ENCODE measurements around the gene DHX58. TPM values are rescaled to one million over a fixed set of nuclear protein-coding genes. Genes with fewer than 3 reads are reported as not detected.

Gene DHX58
- total RNA-seq, 1 experiment from 2014 or later: 0.79 TPM

GRCh38 chr17:42053731-42054500, 58.6 kb downstream of the DHX58 start:
- Mint-ChIP-seq H3K9me3 (ENCODE audit: unreplicated experiment) (no peaks in the 10 kb centered on the region), H3K4me3 (ENCODE audit: unreplicated experiment) (no peak overlapping the region), H3K36me3 (ENCODE audit: insufficient read depth, unreplicated experiment) (no peaks in the 10 kb centered on the region), H3K27ac (ENCODE audit: unreplicated experiment) (no peak overlapping the region), H3K4me1 (ENCODE audit: low read depth, unreplicated experiment) (peaks cover 21% of the 10 kb centered on the region), H3K27me3 (ENCODE audit: insufficient read depth, unreplicated experiment) (no peaks in the 10 kb centered on the region)
- BruUV-seq (replicated peaks): no TSS peak
- POLR2A ChIA-PET: no interaction called here
- Histone ChIP-seq H3K36me3 (ENCODE audit: control insufficient read depth, insufficient read depth, low read length) (no peaks in the 10 kb centered on the region), H3K9me3 (no peaks in the 10 kb centered on the region), H3K4me3 (ENCODE audit: low read depth, low read length) (no peak overlapping the region), H3K27me3 (replicated peaks; ENCODE audit: control insufficient read depth, insufficient read depth, low read length) (no peaks in the 10 kb centered on the region), H3K4me1 (peaks cover 16% of the 10 kb centered on the region)
- TF ChIP-seq, protein P1, sequence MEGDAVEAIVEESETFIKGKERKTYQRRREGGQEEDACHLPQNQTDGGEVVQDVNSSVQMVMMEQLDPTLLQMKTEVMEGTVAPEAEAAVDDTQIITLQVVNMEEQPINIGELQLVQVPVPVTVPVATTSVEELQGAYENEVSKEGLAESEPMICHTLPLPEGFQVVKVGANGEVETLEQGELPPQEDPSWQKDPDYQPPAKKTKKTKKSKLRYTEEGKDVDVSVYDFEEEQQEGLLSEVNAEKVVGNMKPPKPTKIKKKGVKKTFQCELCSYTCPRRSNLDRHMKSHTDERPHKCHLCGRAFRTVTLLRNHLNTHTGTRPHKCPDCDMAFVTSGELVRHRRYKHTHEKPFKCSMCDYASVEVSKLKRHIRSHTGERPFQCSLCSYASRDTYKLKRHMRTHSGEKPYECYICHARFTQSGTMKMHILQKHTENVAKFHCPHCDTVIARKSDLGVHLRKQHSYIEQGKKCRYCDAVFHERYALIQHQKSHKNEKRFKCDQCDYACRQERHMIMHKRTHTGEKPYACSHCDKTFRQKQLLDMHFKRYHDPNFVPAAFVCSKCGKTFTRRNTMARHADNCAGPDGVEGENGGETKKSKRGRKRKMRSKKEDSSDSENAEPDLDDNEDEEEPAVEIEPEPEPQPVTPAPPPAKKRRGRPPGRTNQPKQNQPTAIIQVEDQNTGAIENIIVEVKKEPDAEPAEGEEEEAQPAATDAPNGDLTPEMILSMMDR (IDR thresholded peaks at IDR 0.05; ENCODE audit: insufficient read depth in 1 of 2, low read depth in 1 of 2, low read length in 1 of 2, severe bottlenecking in 1 of 2, unreplicated experiment in 1 of 2): no peak
- CTCF ChIA-PET: interaction anchor here (1.0 kb wide), 1 partner anchor 25 kb away, joined by 3 read pairs; no protein-coding TSS in a partner anchor
- intact Hi-C loops (cut with micrococcal nuclease; ENCODE audit: unreplicated experiment): no loop called here
- no peak for DNase-seq

GRCh38 chr17:42052346-42052877, 60.1 kb downstream of the DHX58 start:
- ChIA-PET CTCF (no interaction called here), POLR2A (no interaction called here)
- intact Hi-C loops (cut with micrococcal nuclease; ENCODE audit: unreplicated experiment): no loop called here
- Mint-ChIP-seq H3K27me3 (ENCODE audit: insufficient read depth, unreplicated experiment) (no peaks in the 10 kb centered on the region), H3K36me3 (ENCODE audit: insufficient read depth, unreplicated experiment) (no peaks in the 10 kb centered on the region), H3K27ac (ENCODE audit: unreplicated experiment) (no peak overlapping the region), H3K4me1 (ENCODE audit: low read depth, unreplicated experiment) (peaks cover 26% of the 10 kb centered on the region), H3K4me3 (ENCODE audit: unreplicated experiment) (no peak overlapping the region), H3K9me3 (ENCODE audit: unreplicated experiment) (no peaks in the 10 kb centered on the region)
- no peaks in the 10 kb centered on the region for H3K9me3 ChIP-seq
- H3K36me3 ChIP-seq (ENCODE audit: control insufficient read depth, insufficient read depth, low read length): no peaks in the 10 kb centered on the region
- TF ChIP-seq, protein P1 (IDR thresholded peaks at IDR 0.05; ENCODE audit: insufficient read depth in 1 of 2, low read depth in 1 of 2, low read length in 1 of 2, severe bottlenecking in 1 of 2, unreplicated experiment in 1 of 2): no peak
- DNase-seq: no peak
- H3K27me3 ChIP-seq (replicated peaks; ENCODE audit: control insufficient read depth, insufficient read depth, low read length): no peaks in the 10 kb centered on the region
- no peak overlapping the region for H3K4me3 ChIP-seq (ENCODE audit: low read depth, low read length)
- no TSS peak for BruUV-seq (replicated peaks)
- peaks cover 16% of the 10 kb centered on the region for H3K4me1 ChIP-seq

- no peak overlapping the region for H3K27ac Mint-ChIP-seq (ENCODE audit: unreplicated experiment)
- peaks cover 26% of the 10 kb centered on the region for H3K4me1 Mint-ChIP-seq (ENCODE audit: low read depth, unreplicated experiment)
- peaks cover 16% of the 10 kb centered on the region for H3K4me1 ChIP-seq
- no TSS peak for BruUV-seq (replicated peaks)
- POLR2A ChIA-PET: no interaction called here
- no peak overlapping the region for H3K4me3 ChIP-seq (ENCODE audit: low read depth, low read length)
- TF ChIP-seq, protein P1 (IDR thresholded peaks at IDR 0.05; ENCODE audit: insufficient read depth in 1 of 2, low read depth in 1 of 2, low read length in 1 of 2, severe bottlenecking in 1 of 2, unreplicated experiment in 1 of 2): no peak
- H3K36me3 Mint-ChIP-seq (ENCODE audit: insufficient read depth, unreplicated experiment): no peaks in the 10 kb centered on the region
- intact Hi-C loops (cut with micrococcal nuclease; ENCODE audit: unreplicated experiment): no loop called here
- CTCF ChIA-PET: interaction anchor here (0.9 kb wide), 1 partner anchor 11 kb away, joined by 3 read pairs; no protein-coding TSS in a partner anchor
- DNase-seq: no peak
- H3K4me3 Mint-ChIP-seq (ENCODE audit: unreplicated experiment): peak overlapping the region; percentile 92
- no peaks in the 10 kb centered on the region for H3K36me3 ChIP-seq (ENCODE audit: control insufficient read depth, insufficient read depth, low read length)
- H3K9me3 Mint-ChIP-seq (ENCODE audit: unreplicated experiment): no peaks in the 10 kb centered on the region
- no peaks in the 10 kb centered on the region for H3K27me3 ChIP-seq (replicated peaks; ENCODE audit: control insufficient read depth, insufficient read depth, low read length)
- H3K9me3 ChIP-seq: no peaks in the 10 kb centered on the region
- H3K27me3 Mint-ChIP-seq (ENCODE audit: insufficient read depth, unreplicated experiment): no peaks in the 10 kb centered on the region
Measured at GRCh38 chr17:42051645-42052044, 60.9 kb downstream of the DHX58 start.

Other genes with a start within 250 kb of the DHX58 start
- 20.3 and 22.2 TPM in 2 replicates for gene KLHL11, start 247.3 kb downstream of the DHX58 start, total RNA-seq (2022)
- gene ACLY, start 193.8 kb downstream of the DHX58 start, total RNA-seq (2022): 246 and 252 TPM in 2 replicates
- 0.98 and 1.3 TPM in 2 replicates for gene ODAD4, start 182.1 kb downstream of the DHX58 start, total RNA-seq (2022)
- gene CNP, start 145.9 kb downstream of the DHX58 start, total RNA-seq (2022): 90.1 and 94.5 TPM in 2 replicates
- 147 and 156 TPM in 2 replicates for gene DNAJC7, start 95.3 kb downstream of the DHX58 start, total RNA-seq (2022)
- gene NKIRAS2, start 92.6 kb downstream of the DHX58 start, total RNA-seq (2022): 51.6 and 55.0 TPM in 2 replicates
- 3.8 and 4.7 TPM in 2 replicates for gene C17orf113, start 62.1 kb downstream of the DHX58 start, total RNA-seq (2022)
- 1.00 and 1.5 TPM in 2 replicates for gene ZNF385C, start 14.2 kb downstream of the DHX58 start, total RNA-seq (2022)
- 46.5 and 56.2 TPM in 2 replicates for gene KAT2A, start 8.7 kb upstream of the DHX58 start, total RNA-seq (2022)
- gene HSPB9, start 10.1 kb upstream of the DHX58 start, total RNA-seq (2022): not detected in 2 replicates
- 151 and 155 TPM in 2 replicates for gene RAB5C, start 42.3 kb upstream of the DHX58 start, total RNA-seq (2022)
- 0.07 and 0.37 TPM in 2 replicates for gene KCNH4, start 68.4 kb upstream of the DHX58 start, total RNA-seq (2022)
- gene HCRT, start 72.7 kb upstream of the DHX58 start, total RNA-seq (2022): not detected in 2 replicates
- 17.7 and 21.4 TPM in 2 replicates for gene GHDC, start 81.8 kb upstream of the DHX58 start, total RNA-seq (2022)
- gene STAT5B, start 163.7 kb upstream of the DHX58 start, total RNA-seq (2022): 41.4 and 46.9 TPM in 2 replicates
- 2.4 and 3.2 TPM in 2 replicates for gene STAT5A, start 175.8 kb upstream of the DHX58 start, total RNA-seq (2022)

Data from Caco-2 (cell line).